Measurements from ENCODE around the gene SPEM1.

- no peak for TF ChIP-seq POLR2AphosphoS5 (IDR thresholded peaks at IDR 0.05)
- TF ChIP-seq CTCF (IDR thresholded peaks at IDR 0.05), result no peak
- TF ChIP-seq EP300 (IDR thresholded peaks at IDR 0.05), result no peak
These were observed 16.5 kb upstream of the SPEM1 start for GRCh38 chr17:7403727-7403976.
